Progenitor cell of endocrine pancreas (in vitro differentiated cells): ENCODE measurements around the gene KLK11. TPM values are rescaled to one million over a fixed set of nuclear protein-coding genes. Genes with fewer than 3 reads are reported as not detected.

ENCODE experiments used
- DNase-seq: peaks from one replicate; pipeline ENCODE4 v3.0.0; 2021; ENCODE audit warnings: low spot score; ENCODE audit not compliant: unreplicated experiment
- H3K27ac Mint-ChIP-seq: 2 replicates; pipeline ENCODE4 v1.8.0; 2021; ENCODE audit warnings: mild to moderate bottlenecking, moderate library complexity, mixed read lengths
- H3K27me3 Mint-ChIP-seq: 2 replicates; pipeline ENCODE4 v1.8.0; 2021; ENCODE audit warnings: mixed read lengths
- H3K36me3 Mint-ChIP-seq: 2 replicates; pipeline ENCODE4 v1.8.0; 2022; ENCODE audit warnings: mixed read lengths; ENCODE audit not compliant: insufficient read depth
- H3K4me1 Mint-ChIP-seq: 2 replicates; pipeline ENCODE4 v1.8.0; 2021; ENCODE audit warnings: low read depth, mixed read lengths
- H3K4me3 Mint-ChIP-seq: 2 replicates; pipeline ENCODE4 v1.8.0; 2021; ENCODE audit warnings: low read depth, mild to moderate bottlenecking, moderate library complexity, mixed read lengths
- H3K9me3 Mint-ChIP-seq: 2 replicates; pipeline ENCODE4 v1.8.0; 2021; ENCODE audit warnings: low read depth, mixed read lengths
- CTCF ChIP-seq: fragments of 200-600 bp; sonication (generic); IDR thresholded peaks from one replicate; pipeline ENCODE4 v1.5.0; 2021; ENCODE audit warnings: antibody characterized with exemption, mild to moderate bottlenecking; ENCODE audit not compliant: unreplicated experiment
- total RNA-seq: library from RNA; stranded (reverse); gene quantifications from 2 replicates; pipeline ENCODE4 v1.2.1, GENCODE V29; 2021

The KLK11 gene
- total RNA-seq, 1 donor from 2014 or later: not detected

DNA sequence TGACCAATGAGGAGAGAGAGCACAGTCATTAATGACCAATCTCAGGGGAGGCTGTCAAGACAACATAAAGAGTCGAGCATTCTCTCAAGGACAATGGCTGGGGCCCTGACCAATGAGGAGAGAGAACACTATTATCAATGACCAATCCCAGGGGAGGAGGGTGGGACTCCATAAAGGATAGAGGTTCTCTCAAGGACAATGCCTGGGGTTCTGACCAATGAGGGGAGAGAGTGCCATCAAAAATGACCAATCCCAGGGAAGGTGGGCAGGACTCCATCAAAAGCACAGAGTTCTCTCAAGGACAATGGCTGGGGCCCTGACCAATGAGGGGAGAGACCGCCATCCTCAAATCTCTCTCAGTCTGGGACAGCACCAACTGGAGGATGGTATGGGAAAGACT lies 3.3 kb upstream of the KLK11 start:
- no peak overlapping the region for H3K4me3 Mint-ChIP-seq
- H3K4me1 Mint-ChIP-seq: peaks cover 12% of the 10 kb centered on the region
- no peak for TF ChIP-seq CTCF
- H3K27ac Mint-ChIP-seq: no peak overlapping the region
- no peak for DNase-seq
- H3K27me3 Mint-ChIP-seq: peaks cover 24% of the 10 kb centered on the region
- H3K9me3 Mint-ChIP-seq: no peaks in the 10 kb centered on the region
- no peaks in the 10 kb centered on the region for H3K36me3 Mint-ChIP-seq

DNA sequence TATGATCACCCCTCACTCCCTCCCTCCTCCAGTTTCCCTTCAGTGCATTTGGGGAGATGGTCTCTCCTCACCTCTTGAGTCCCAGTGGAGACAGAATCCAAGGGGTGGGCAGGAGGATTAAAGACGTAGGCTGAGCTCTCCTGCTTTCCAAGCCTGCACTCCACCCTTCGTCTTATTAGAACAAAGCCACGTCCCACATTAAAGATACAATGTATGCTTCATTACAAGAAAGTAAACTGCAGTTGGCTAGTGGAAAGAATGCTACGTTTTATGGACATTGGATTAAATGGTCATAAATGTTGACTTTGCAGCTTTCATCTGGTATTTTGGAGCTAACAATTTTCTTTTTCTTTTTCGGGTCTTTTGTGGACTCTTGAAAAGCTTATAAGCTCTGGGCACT lies 1.5 kb upstream of the KLK11 start:
- Mint-ChIP-seq H3K4me1 (peaks cover 11% of the 10 kb centered on the region), H3K27ac (no peak overlapping the region), H3K36me3 (no peaks in the 10 kb centered on the region), H3K4me3 (no peak overlapping the region), H3K9me3 (no peaks in the 10 kb centered on the region), H3K27me3 (peaks cover 26% of the 10 kb centered on the region)
- TF ChIP-seq CTCF: no peak
- no peak for DNase-seq

GRCh38 chr19:51027126-51027806 lies 850 bp upstream of the KLK11 start:
- Mint-ChIP-seq H3K4me1 (peaks cover 11% of the 10 kb centered on the region), H3K9me3 (no peaks in the 10 kb centered on the region), H3K27me3 (peaks cover 31% of the 10 kb centered on the region), H3K27ac (no peak overlapping the region), H3K4me3 (no peak overlapping the region), H3K36me3 (no peaks in the 10 kb centered on the region)
- no peak for TF ChIP-seq CTCF
- no peak for DNase-seq

DNA sequence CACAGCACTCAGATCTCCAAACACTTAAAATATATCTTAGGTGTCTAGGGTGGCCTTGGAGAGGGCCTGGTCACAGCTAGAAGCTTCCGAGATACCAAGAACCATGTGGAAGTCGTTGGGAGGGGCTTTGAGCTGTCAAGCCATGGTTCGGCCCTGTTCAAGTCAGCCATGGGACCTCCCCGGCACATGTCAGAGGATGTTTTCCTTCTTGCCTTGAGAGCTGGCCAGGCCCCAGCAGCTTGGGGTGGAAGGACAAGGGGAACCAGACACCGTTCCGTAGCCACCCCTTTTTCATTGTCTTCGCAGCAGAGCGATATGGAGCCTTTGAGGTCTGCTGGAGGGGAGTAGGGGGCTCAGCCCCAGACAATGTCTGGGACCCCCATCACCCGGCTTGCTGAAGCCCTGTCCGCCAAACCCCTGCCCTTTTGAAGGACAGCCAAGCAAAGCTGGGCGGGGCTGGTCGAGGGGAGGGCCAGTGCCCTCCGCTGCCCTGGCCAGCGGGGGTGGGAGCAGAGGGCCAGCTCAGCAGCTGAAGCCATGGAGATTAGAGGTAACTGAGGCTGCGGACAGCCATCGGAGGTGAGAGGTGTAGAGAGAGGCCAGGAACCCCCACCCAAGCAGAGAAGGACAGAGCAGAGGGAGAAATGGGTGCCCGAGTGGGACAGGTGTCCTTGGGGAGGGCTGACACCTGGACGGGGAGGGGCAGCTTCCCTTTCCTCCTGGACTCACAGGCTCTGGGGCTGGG lies 435 bp downstream of the KLK11 start:
- Mint-ChIP-seq H3K36me3 (no peaks in the 10 kb centered on the region), H3K4me3 (no peak overlapping the region), H3K27ac (no peak overlapping the region), H3K27me3 (peaks cover 34% of the 10 kb centered on the region), H3K4me1 (peaks cover 11% of the 10 kb centered on the region), H3K9me3 (no peaks in the 10 kb centered on the region)
- DNase-seq: no peak
- TF ChIP-seq CTCF: no peak

GRCh38 chr19:51025401-51025800 lies 1.0 kb downstream of the KLK11 start:
- Mint-ChIP-seq H3K9me3 (no peaks in the 10 kb centered on the region), H3K27me3 (peaks cover 38% of the 10 kb centered on the region), H3K4me1 (peaks cover 11% of the 10 kb centered on the region), H3K4me3 (no peak overlapping the region), H3K27ac (no peak overlapping the region), H3K36me3 (no peaks in the 10 kb centered on the region)
- no peak for DNase-seq
- TF ChIP-seq CTCF: no peak
